ENCODE results near the gene MAPRE2. TPM values are rescaled to one million over a fixed set of nuclear protein-coding genes. Genes with fewer than 3 reads are reported as not detected.
"Not testable (repeated sequence)": the region's sequence is repeated elsewhere in the genome, so short reads cannot be mapped to it uniquely, and the experiment has no call there.

MAPRE2 gene
- total and polyA plus RNA-seq, 9 donors, result 17.3 to 38.0 (median 21.5) TPM

GRCh38 chr18:35159782-35160181 is 118.6 kb downstream of the MAPRE2 start:
- no peak for DNase-seq
- Histone ChIP-seq H3K27ac (ENCODE audit: low read length) (no peak overlapping the region), H3K36me3 (ENCODE audit: control insufficient read depth, insufficient read depth, low read length) (no peaks in the 10 kb centered on the region), H3K27me3 (ENCODE audit: control insufficient read depth, insufficient read depth, low read length) (no peaks in the 10 kb centered on the region), H3K4me1 (ENCODE audit: control insufficient read depth, insufficient read depth, low read length) (peaks cover 12% of the 10 kb centered on the region), H3K4me3 (ENCODE audit: low read length) (no peak overlapping the region), H3K9me3 (replicated peaks; ENCODE audit: control insufficient read depth, low read depth, low read length) (no peaks in the 10 kb centered on the region)
- 36% methylated on average over 1 of the region's 3 CpGs for WGBS (ENCODE audit: insufficient coverage)

DNA sequence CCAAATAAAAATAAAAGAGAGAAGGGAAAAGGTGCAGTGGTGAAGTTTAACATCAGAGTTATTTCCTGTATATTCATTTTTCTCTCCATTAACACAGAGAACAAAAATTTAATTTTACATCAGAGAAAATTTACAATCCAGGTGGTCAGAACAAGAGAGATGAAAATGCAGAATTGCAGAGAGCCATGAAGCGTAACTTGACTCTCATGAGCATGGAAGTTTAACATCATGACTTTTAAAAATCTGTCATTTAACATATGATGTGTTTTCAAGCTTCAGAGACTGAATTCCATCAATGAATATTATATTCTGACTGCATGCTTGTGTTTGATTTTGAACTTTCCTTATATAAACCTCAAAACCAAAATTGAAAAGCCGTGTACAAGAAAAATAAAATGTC is 120.3 kb downstream of the MAPRE2 start:
- Histone ChIP-seq H3K9me3 (replicated peaks; ENCODE audit: control insufficient read depth, low read depth, low read length) (no peaks in the 10 kb centered on the region), H3K27ac (ENCODE audit: low read length) (no peak overlapping the region), H3K27me3 (ENCODE audit: control insufficient read depth, insufficient read depth, low read length) (no peaks in the 10 kb centered on the region), H3K4me1 (ENCODE audit: control insufficient read depth, insufficient read depth, low read length) (peaks cover 7% of the 10 kb centered on the region), H3K36me3 (ENCODE audit: control insufficient read depth, insufficient read depth, low read length) (no peaks in the 10 kb centered on the region), H3K4me3 (ENCODE audit: low read length) (no peak overlapping the region)
- DNase-seq, result no peak
- no CpG with 5 or more reads among the region's 2 CpGs for WGBS (ENCODE audit: insufficient coverage)

DNA sequence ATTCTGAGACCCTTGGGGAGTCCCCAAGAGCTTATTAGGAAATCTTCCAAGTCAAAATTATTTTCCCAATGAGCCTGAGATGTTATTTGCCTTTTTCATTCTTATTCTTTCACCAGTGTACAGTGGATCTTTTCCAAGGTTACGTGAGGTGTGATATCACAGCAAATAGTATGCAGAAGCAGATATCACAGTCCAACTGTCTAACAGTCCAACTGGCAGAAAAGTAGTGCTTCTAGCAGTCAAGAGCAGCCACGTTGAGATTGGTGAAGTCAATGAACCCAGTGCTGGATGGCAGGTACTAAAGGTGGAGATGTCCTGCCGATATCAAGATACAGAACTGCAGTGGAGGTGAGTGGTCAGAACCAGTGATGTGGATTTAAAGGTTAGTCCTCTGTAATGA is 120.7 kb downstream of the MAPRE2 start:
- Histone ChIP-seq H3K27me3 (ENCODE audit: control insufficient read depth, insufficient read depth, low read length) (no peaks in the 10 kb centered on the region), H3K36me3 (ENCODE audit: control insufficient read depth, insufficient read depth, low read length) (no peaks in the 10 kb centered on the region), H3K27ac (ENCODE audit: low read length) (no peak overlapping the region), H3K4me1 (ENCODE audit: control insufficient read depth, insufficient read depth, low read length) (peaks cover 7% of the 10 kb centered on the region), H3K4me3 (ENCODE audit: low read length) (no peak overlapping the region), H3K9me3 (replicated peaks; ENCODE audit: control insufficient read depth, low read depth, low read length) (no peaks in the 10 kb centered on the region)
- 75% methylated on average over 2 of the region's 3 CpGs for WGBS (ENCODE audit: insufficient coverage)
- DNase-seq, result no peak

- H3K27ac ChIP-seq (ENCODE audit: low read length), result peak overlapping the region; percentile 68
- peak; percentile 74 for DNase-seq
- no peak overlapping the region for H3K4me3 ChIP-seq (ENCODE audit: low read length)
- no peaks in the 10 kb centered on the region for H3K36me3 ChIP-seq (ENCODE audit: control insufficient read depth, insufficient read depth, low read length)
- H3K9me3 ChIP-seq (replicated peaks; ENCODE audit: control insufficient read depth, low read depth, low read length), result no peaks in the 10 kb centered on the region
- H3K27me3 ChIP-seq (ENCODE audit: control insufficient read depth, insufficient read depth, low read length), result no peaks in the 10 kb centered on the region
- H3K4me1 ChIP-seq (ENCODE audit: control insufficient read depth, insufficient read depth, low read length), result peaks cover 7% of the 10 kb centered on the region
Observed at GRCh38 chr18:35163014-35163539, 121.9 kb downstream of the MAPRE2 start.

- WGBS (ENCODE audit: insufficient coverage), result 7% methylated on average over 3 of the region's 5 CpGs
Observed at GRCh38 chr18:35163721-35164120, 122.5 kb downstream of the MAPRE2 start.

DNA sequence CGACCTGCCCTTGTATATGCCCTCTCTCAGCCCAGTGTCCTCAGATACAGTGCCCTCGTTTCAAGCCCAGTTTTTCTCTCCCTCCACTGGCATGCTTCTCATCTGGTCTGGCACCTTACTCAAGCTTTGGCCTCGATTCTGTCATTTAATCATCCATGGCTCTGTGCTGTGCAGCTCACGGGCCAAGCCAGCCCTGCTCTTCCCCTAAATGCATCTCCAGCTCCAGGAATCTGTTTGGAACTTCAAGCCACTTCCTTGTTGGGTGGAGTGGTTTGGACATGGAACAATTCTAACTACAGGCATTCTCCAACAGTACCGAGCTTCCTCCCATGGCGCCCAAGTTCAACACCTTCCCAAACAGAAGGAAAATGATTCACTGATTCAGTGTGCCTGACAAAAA is 122.9 kb downstream of the MAPRE2 start:
- DNase-seq, result peak; percentile 84
- Histone ChIP-seq H3K36me3 (ENCODE audit: control insufficient read depth, insufficient read depth, low read length) (no peaks in the 10 kb centered on the region), H3K9me3 (replicated peaks; ENCODE audit: control insufficient read depth, low read depth, low read length) (no peaks in the 10 kb centered on the region), H3K27me3 (ENCODE audit: control insufficient read depth, insufficient read depth, low read length) (no peaks in the 10 kb centered on the region), H3K27ac (ENCODE audit: low read length) (peak overlapping the region; percentile 68), H3K4me1 (ENCODE audit: control insufficient read depth, insufficient read depth, low read length) (peaks cover 7% of the 10 kb centered on the region), H3K4me3 (ENCODE audit: low read length) (no peak overlapping the region)
- WGBS (ENCODE audit: insufficient coverage), result 37% methylated on average over 3 of the region's 6 CpGs

More at GRCh38 chr18:35163721-35164120, 122.5 kb downstream of the MAPRE2 start:
- no peak overlapping the region for H3K4me3 ChIP-seq (ENCODE audit: low read length)
- H3K27me3 ChIP-seq (ENCODE audit: control insufficient read depth, insufficient read depth, low read length), result no peaks in the 10 kb centered on the region
- H3K4me1 ChIP-seq (ENCODE audit: control insufficient read depth, insufficient read depth, low read length), result peaks cover 7% of the 10 kb centered on the region
- H3K36me3 ChIP-seq (ENCODE audit: control insufficient read depth, insufficient read depth, low read length), result no peaks in the 10 kb centered on the region
- H3K9me3 ChIP-seq (replicated peaks; ENCODE audit: control insufficient read depth, low read depth, low read length), result no peaks in the 10 kb centered on the region
- peak overlapping the region; percentile 68 for H3K27ac ChIP-seq (ENCODE audit: low read length)
- DNase-seq, result peak; percentile 73

- no peaks in the 10 kb centered on the region for H3K9me3 ChIP-seq (replicated peaks; ENCODE audit: control insufficient read depth, low read depth, low read length)
- H3K27me3 ChIP-seq (ENCODE audit: control insufficient read depth, insufficient read depth, low read length), result no peaks in the 10 kb centered on the region
Observed at GRCh38 chr18:35167332-35167731, 126.1 kb downstream of the MAPRE2 start.

DNA sequence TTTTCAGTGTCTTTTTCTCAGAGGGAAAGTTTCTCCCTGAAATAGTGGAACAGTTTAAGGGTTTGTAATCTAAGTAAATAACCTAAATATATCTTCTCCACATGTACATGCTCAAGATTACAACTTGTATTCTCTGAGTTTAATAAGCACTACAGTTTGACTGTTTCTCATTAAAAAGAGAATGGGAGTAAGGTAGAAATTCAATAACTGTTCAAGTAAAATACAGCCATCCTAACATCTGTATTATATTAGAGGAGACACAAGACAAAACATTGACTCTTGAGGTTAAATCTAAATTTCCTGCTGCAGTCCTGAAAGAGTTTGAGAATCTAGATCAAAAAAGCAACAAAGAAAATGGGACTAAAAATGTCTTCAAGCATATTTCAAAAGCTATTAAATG is 126.6 kb downstream of the MAPRE2 start:
- no peaks in the 10 kb centered on the region for H3K36me3 ChIP-seq (ENCODE audit: control insufficient read depth, insufficient read depth, low read length)
- H3K4me1 ChIP-seq (ENCODE audit: control insufficient read depth, insufficient read depth, low read length), result peaks cover 8% of the 10 kb centered on the region
- H3K9me3 ChIP-seq (replicated peaks; ENCODE audit: control insufficient read depth, low read depth, low read length), result no peaks in the 10 kb centered on the region
- no peak overlapping the region for H3K4me3 ChIP-seq (ENCODE audit: low read length)
- peak; percentile 76 for DNase-seq
- H3K27me3 ChIP-seq (ENCODE audit: control insufficient read depth, insufficient read depth, low read length), result no peaks in the 10 kb centered on the region
- no peak overlapping the region for H3K27ac ChIP-seq (ENCODE audit: low read length)

More at GRCh38 chr18:35167332-35167731, 126.1 kb downstream of the MAPRE2 start:
- Histone ChIP-seq H3K27ac (ENCODE audit: low read length) (no peak overlapping the region), H3K4me1 (ENCODE audit: control insufficient read depth, insufficient read depth, low read length) (peaks cover 7% of the 10 kb centered on the region), H3K36me3 (ENCODE audit: control insufficient read depth, insufficient read depth, low read length) (no peaks in the 10 kb centered on the region), H3K4me3 (ENCODE audit: low read length) (no peak overlapping the region)
- DNase-seq, result no peak
- 25% methylated on average over 1 of the region's 6 CpGs for WGBS (ENCODE audit: insufficient coverage)

GRCh38 chr18:35170323-35170722 is 129.1 kb downstream of the MAPRE2 start:
- not testable (repeated sequence) for H3K27ac ChIP-seq (ENCODE audit: low read length); H3K4me3 ChIP-seq (ENCODE audit: low read length); H3K27me3 ChIP-seq (ENCODE audit: control insufficient read depth, insufficient read depth, low read length)

DNA sequence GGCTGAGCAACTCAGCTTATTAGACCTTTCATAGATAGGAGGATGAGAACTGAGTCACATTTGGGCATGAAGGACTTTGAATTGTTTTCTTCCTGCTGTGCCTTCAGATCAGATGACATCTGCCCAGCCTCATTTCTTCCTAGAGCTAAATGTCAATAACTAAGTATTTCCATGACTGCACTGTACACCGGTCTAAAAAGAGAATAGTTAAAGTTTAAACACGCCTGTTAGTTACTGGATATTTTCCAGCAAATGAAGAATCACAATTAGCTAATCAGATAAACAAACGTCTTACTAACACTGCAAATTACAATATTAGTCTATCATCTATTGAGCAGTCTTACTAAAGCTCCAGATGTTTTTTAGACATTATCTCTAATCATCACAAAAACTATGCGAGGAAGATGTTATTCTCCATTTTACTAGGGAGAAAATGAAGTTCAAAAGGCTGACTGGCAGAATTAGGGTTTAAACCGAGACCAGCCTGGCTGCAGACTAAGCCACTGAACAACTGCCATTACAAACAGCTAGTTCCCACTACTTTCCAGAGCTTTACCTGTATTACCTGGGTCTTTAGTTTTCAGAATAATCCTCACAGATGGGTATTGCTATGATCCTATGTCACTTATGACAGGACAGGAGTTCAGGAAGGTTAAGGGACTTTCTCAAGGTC is 130.2 kb downstream of the MAPRE2 start:
- no CpG with 5 or more reads among the region's 5 CpGs for WGBS (ENCODE audit: insufficient coverage)
- H3K27me3 ChIP-seq (ENCODE audit: control insufficient read depth, insufficient read depth, low read length), result no peaks in the 10 kb centered on the region
- peak; percentile 39 for DNase-seq
- H3K4me3 ChIP-seq (ENCODE audit: low read length), result no peak overlapping the region
- H3K27ac ChIP-seq (ENCODE audit: low read length), result no peak overlapping the region
- H3K36me3 ChIP-seq (ENCODE audit: control insufficient read depth, insufficient read depth, low read length), result no peaks in the 10 kb centered on the region
- peaks cover 2% of the 10 kb centered on the region for H3K4me1 ChIP-seq (ENCODE audit: control insufficient read depth, insufficient read depth, low read length)
- no peaks in the 10 kb centered on the region for H3K9me3 ChIP-seq (replicated peaks; ENCODE audit: control insufficient read depth, low read depth, low read length)

More at GRCh38 chr18:35170323-35170722, 129.1 kb downstream of the MAPRE2 start:
- not testable (repeated sequence) for DNase-seq; H3K36me3 ChIP-seq (ENCODE audit: control insufficient read depth, insufficient read depth, low read length); H3K4me1 ChIP-seq (ENCODE audit: control insufficient read depth, insufficient read depth, low read length); H3K9me3 ChIP-seq (replicated peaks; ENCODE audit: control insufficient read depth, low read depth, low read length)
- no CpG with 5 or more reads among the region's 1 CpG for WGBS (ENCODE audit: insufficient coverage)
